Measurements from ENCODE around the gene DROSHA.

DROSHA gene

DNA sequence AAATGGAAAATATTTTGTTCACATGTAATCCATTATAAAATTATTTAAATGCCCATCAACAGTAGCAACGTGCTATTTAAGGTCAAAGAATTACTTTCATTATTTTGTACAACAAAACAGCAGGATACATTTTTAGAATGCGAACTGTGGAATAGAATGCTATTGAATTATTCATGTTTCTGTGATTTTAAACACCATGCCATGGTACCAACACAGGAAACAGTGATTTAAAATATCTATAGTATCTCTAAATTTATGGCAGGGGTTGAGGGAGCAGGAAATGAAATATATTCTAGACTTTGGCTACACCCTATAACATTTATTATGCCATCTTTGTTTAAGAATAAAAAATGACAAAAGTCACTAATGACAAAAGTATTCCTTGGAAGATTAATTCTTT is 62.4 kb downstream of the DROSHA start:
- DNase-seq: no peak

- DNase-seq: no peak
These were observed 66.6 kb downstream of the DROSHA start for GRCh38 chr5:31465291-31465690.

DNA sequence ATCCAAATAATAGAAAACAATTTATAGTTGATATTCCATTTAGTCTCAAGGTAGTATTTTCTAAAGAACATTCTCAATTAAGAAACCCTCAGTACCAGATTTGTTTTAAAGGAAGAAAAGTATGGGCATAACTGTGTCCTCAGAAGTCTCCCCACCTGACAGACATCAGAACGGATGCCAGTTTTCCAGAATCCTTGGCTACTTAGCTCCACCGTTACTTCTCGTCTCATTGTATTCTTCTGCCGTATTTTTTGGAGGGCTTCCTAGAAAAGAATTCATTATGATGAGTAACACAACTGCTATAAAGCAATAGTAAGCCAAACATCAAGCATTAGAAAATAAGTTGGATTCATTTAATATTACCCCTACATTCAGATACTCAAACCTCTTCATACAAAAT is 67.8 kb downstream of the DROSHA start:
- DNase-seq: no peak

DNA sequence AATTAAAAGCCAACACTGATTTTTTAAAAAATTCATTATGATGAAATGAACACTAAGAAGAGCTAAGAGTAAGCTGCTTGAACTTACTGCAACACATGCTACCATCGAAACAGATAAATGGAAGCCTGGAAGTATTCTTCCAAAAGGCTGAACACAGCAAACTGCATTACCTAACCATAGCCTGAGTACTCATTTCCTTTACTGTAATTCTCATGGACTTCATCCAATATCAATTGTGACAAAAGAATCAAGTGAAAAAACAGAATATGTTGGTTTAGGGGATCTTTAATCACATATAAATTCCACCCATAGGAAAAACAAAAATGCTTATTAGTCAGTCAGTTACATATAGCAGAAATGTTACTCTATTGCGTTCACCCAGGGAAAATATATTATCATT is 68.5 kb downstream of the DROSHA start:
- no peak for DNase-seq

- no peak for DNase-seq
These were observed 72.3 kb downstream of the DROSHA start for GRCh38 chr5:31459594-31459993.

- DNase-seq: no peak
These were observed 76.7 kb downstream of the DROSHA start for GRCh38 chr5:31455172-31455571.

DNA sequence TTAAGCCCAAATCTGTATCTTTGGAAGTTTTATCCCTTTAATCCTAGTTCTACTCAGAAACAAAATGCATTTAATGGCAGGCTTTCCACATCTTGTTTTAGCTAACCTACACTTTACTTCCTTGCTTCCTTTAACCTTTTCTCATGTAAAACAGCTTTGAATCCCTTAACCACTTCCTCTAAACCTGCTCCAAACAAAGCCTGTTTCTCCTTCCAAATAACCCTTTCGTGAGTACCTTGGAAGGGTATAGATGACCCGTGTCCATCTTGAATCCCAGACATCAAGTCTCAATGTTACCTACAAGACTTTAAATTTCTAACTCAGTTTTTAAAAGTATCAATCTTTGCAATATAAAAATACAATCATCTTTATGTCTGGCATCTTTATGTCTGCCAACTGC is 78.4 kb downstream of the DROSHA start:
- DNase-seq: no peak

DNA sequence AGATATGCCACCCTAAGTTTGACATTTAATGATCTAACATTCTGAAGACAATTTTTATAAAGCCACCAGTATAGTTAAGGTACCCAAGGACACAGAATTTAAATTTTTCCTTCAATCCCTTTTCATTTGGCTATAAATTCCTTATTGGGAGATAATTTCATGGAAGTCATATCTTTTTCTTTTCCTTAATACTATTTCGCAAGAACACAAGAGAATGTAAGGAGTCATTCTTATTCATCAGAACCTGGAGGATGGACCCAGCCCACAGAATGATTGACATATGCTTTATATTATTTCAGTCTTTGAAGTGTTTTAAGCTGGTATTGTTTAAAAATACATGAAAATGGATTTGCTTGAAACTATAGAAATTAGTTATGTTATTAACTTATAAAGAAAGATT is 79.6 kb downstream of the DROSHA start:
- DNase-seq: no peak

DNA sequence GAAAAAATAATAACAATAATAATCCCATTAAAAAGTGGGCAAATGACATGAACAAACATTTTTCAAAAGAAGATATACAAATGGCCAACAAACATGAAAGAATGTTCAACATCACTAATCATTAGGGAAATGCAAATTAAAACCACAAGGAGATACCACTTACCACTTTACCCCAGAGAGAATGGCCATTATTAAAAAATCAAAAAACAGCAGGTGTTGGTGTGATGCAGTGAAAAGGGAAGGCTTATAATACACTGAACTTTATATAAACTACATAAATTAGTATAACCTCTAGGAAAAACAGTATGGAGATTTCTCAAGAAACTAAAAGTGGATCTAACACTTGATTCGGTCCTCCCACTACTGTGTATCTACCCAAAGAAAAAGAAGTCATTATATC is 81.9 kb downstream of the DROSHA start:
- DNase-seq: no peak

- no peak for DNase-seq
These were observed 82.7 kb downstream of the DROSHA start for GRCh38 chr5:31449174-31449573.

- DNase-seq: no peak
These were observed 86.8 kb downstream of the DROSHA start for GRCh38 chr5:31445041-31445600.

DNA sequence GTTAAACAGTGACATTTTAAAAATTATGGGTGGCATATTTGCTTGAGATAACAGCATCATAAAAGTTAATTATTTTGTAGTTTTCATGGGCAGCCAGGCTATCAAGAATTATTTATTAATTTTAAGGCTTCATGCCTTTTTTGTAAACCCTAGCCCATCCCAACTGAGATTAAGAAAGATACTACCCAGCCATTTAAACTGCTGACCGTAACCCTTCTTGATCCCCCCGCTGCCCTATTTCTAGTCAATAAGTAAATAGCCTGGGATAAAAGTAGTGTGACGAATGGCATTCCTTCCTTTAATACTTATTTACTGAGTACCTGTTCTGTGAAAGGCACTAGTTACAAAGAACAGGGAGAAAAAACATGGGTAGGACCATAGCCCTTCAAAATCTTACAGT is 88.3 kb downstream of the DROSHA start:
- no peak for DNase-seq

GRCh38 chr5:31442058-31442745 is 89.7 kb downstream of the DROSHA start:
- DNase-seq: no peak

- no peak for DNase-seq
These were observed 95.0 kb downstream of the DROSHA start for GRCh38 chr5:31436851-31437250.

DNA sequence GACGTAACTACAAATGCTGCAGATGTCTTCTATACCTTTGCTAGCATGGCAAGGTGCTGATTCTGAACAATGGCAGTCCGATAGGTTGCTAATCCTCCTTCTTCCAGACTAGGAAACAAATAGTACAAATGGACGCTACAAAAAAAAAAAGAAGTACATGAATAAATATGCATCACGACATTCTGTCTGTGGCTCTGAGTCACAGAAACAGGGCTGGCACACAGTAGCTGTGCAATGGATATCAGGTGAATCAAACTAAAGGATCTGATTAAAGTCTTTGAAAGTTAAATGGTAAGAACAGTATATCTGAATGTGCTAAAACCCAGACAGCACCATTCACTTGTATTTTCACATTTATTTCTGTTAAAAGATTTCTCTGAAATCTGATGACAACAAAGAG is 96.2 kb downstream of the DROSHA start:
- DNase-seq: no peak

DNA sequence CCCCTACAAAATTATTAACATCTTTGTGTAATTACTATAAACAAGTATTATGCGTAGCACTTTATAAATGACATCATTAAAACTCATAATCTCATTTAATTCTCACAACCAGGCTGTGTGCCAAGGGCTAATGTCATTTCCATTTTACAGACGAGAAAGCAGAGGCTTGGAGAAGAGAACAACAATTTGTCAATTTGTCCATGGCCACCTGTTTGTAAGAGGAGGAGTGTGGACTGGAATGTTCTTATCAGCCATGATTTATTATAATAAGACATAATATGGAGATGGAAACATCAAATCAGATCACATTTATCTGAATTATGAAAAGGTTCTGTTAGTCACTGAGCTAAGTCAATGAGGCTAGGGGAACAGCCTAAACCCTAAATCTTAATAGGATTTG is 97.0 kb downstream of the DROSHA start:
- DNase-seq: no peak

- no peak for DNase-seq
These were observed 98.7 kb downstream of the DROSHA start for GRCh38 chr5:31433229-31433628.

DNA sequence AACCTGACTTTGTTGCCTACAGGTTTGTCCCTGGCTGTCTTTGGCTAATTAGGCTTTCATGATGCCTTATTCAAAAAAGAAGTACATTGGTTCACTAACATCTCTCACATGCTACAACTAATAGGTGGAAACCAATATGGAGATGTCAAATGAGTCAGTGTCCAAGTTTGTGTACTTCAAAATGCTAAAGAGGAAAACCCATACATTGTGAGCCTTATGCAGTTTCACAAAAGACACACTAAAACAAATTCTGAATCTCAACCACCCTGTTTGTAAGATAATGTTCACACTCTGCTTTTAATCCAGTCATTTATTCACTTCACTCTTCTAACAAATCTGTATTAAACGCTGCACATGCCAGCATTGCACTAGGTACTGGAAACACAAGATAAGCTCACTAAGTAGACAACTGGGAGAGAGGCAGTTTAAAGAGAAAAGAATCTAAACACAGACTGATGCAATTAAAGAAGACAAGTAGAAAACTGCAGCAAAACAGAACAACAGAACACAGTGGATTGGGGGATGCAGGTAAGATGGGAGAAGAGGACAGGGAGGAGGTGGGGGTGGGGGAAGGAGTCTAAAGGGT is 104.1 kb downstream of the DROSHA start:
- DNase-seq: no peak

DNA sequence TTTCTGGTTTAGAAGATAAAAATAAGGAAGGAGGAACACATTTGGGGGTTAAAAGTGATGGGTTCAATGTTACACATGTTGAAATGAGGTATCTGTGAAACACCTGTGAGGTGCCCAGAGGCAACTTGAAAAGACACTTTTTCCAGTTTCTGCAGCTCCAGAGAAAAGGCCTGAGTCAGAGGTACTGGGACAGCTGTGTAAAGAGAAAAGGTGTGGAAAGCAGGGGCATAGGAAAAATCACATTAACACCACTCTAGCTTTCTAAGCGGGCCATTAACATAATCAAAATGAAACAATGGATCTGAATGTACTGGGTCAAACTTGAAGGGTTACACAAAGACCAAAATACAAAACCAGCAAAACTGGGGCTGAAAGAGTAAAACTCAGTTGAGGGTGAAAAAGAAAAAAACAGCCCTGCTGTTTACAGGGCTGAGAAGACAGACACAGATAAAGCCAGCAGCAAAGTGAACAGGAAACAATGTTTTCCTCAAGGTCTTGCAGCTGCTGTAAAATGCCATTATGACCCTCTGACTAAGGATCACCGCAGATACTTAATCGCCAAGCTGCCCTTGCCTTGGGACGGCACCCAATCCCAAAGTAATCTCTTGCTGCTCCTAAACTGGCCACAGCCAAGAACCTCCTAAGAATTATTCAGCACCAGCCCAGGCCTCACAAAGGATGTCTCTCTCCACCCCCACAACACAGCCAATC is 104.7 kb downstream of the DROSHA start:
- DNase-seq: no peak

DNA sequence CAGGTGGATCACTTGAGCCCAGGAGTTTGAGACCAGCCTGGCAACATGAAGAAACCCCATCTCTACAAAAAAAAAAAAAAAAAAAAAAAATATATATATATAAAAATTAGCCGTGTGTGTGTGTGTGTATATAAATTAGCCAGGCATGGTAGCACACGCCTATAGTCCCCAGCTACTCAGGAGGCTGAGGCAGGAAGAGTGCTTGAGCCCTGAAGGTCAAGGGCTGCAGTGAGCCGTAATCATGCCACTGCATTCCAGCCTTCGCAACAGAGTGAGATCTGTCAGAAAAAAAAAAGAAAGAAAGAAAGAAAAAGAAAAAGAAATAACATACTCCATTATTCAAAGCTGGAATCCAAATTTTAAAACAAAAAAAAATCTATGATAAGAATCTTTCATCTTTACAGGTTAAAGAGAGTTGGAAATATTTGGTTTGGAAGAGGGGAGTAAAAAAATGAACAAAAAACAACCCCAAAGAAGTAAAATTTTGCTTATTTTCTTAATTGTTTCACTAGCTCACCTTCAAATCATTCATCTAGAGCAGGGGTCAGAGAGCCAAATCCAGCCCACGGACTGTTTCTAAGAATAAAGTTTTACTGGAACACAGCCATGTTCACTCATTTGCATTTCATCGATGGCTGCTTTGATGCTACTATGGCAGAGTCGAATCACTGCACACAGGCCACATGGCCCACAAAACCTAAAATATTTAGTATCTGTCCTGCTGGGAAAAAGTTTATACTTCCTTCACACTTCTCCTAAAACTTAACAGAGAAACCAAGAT is 109.9 kb downstream of the DROSHA start:
- no peak for DNase-seq

DNA sequence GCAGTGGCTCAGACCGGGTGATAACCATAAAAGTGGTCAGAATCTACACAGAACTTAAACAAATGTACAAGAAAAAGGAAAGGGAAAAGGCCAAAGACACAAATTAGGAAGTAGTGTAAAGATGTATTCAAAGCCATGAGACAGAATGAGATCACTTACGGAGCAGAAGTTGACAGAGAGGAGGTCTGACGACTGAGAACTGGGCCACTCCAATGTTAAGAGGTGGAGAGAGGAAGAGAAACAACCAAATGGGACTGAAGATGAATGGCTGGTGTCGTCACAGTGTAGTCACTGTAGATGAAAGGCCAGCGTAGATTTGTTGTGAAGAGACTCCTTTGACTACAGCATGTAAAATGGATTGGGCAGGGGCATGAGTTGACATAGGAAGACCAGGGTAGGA is 114.4 kb downstream of the DROSHA start:
- no peak for DNase-seq

GRCh38 chr5:31416547-31416946 is 115.3 kb downstream of the DROSHA start:
- DNase-seq: no peak

- no peak for DNase-seq
These were observed 115.9 kb downstream of the DROSHA start for GRCh38 chr5:31415960-31416359.
